ENCODE data around the gene RRP15.
"Not testable (repeated sequence)": the region's sequence is repeated elsewhere in the genome, so short reads cannot be mapped to it uniquely, and the experiment has no call there.

Gene RRP15

GRCh38 chr1:218297461-218297860, 12.4 kb downstream of the RRP15 start:
- DNase-seq (ENCODE audit: low spot score), result no peak

DNA sequence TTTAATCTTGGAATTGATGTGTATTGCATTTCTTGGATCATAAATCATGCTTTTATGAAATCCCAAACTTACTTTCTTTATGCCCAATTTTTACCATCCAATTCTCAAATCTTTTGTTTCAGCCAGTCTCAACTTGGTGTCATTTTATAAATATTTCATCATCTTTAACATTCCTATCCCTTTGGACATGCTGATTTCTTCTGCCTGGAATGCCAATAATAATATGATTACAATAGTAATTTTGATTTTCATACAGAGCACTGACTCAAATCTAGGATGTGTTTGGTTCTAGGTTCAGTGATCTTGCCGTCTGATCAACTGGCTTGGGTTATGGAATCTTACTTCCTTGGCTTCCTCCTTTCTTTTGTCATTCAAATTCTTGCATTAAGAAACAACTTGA, 12.8 kb downstream of the RRP15 start:
- DNase-seq (ENCODE audit: low spot score), result no peak

DNA sequence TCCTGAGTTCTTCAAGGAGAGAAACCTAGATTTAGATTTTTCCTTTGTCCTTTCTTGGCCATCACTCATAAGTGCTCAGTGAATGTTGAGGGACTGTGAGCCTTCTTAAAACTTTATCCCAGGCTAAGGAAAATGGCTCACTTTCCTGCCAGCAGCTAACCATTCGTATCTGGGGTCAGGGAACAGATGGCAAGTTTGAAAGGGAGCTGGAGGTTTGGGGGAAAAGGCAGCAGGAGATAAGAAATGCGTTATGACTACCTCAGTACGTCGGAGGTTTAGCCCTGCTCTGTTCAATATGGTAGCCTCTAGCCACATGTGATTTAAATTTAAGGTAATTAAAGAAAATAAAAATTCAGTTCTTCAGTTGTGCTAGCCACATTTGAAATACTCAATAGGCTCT, 13.3 kb downstream of the RRP15 start:
- DNase-seq (ENCODE audit: low spot score), result no peak

DNA sequence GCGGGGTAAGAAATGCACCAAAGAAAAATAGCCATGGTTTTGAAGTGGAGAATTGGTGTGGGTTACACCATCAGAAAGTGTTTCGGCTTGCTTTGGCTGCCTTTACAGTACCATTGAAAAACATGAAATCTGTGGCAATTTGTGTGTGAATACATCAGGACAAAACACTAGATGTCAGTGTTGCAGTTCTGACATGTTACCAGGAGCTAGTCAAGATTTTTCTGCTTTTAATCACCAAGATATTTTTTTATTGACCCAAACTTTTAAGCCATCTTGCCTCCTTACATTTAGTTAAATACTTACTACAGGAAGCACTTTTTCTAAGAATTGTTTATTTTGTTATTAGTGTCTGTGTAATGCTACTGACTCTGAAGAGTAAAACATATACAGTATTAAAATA, 14.3 kb downstream of the RRP15 start:
- peak; percentile 24 for DNase-seq (ENCODE audit: low spot score)

- DNase-seq (ENCODE audit: low spot score), result no peak
These were observed 16.1 kb downstream of the RRP15 start for GRCh38 chr1:218301217-218301616.

GRCh38 chr1:218302155-218302554, 17.1 kb downstream of the RRP15 start:
- no peak for DNase-seq (ENCODE audit: low spot score)

GRCh38 chr1:218303176-218303879, 18.2 kb downstream of the RRP15 start:
- no peak for DNase-seq (ENCODE audit: low spot score)

GRCh38 chr1:218304281-218305039, 19.4 kb downstream of the RRP15 start:
- no peak for DNase-seq (ENCODE audit: low spot score)

DNA sequence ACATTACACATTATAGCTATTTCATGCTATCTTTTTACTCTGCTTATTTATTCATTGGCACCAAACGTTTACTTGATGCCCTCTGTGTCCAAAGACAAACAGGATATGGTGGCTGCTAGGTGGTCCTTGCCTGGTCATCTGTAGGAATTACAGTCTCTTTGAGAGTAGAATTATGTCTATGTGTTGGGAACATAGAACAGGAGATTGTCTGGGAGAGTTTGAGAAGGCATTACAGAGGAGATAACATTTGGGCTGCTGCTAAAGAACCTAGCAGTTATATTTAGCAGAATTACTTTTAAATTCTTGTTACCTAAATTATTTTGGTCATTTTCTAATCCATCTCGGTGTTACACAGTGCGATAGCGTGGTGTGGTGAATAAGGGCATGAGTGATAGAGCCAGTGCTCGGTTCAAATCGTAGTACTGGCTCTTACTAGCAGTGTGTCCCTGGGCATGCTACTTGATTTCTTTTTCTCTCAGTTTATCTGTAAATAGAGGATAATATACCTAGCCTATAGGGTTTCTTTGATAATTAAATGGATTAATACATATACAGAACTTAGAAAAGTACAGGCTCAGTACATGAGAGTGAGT, 20.5 kb downstream of the RRP15 start:
- DNase-seq (ENCODE audit: low spot score), result no peak

- no peak for DNase-seq (ENCODE audit: low spot score)
These were observed 27.4 kb downstream of the RRP15 start for GRCh38 chr1:218312509-218312908.

DNA sequence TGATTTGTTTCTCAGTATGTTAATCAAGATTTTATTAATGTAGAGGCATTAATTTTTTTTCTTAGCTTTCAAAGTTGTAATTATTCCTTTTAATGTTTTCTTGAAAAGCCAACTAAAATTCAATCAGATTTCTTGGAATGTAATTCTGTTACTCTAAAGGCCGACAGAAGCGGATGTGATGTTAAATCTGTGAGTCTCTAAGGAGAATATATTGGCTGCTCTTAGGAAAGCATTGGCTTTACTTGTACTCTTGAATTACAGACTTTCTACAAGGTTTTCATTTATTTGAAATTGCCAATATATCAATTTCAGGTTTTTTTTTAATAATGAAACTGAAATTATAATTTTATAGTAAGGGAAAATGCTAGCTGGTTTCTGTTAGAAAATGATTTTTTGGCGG, 29.2 kb downstream of the RRP15 start:
- no peak for DNase-seq (ENCODE audit: low spot score)

GRCh38 chr1:218315638-218316037, 30.5 kb downstream of the RRP15 start:
- DNase-seq (ENCODE audit: low spot score), result no peak

- no peak for DNase-seq (ENCODE audit: low spot score)
These were observed 32.0 kb downstream of the RRP15 start for GRCh38 chr1:218317061-218317460.

- not testable (repeated sequence) for DNase-seq (ENCODE audit: low spot score)
These were observed 35.1 kb downstream of the RRP15 start for GRCh38 chr1:218320182-218320581.

DNA sequence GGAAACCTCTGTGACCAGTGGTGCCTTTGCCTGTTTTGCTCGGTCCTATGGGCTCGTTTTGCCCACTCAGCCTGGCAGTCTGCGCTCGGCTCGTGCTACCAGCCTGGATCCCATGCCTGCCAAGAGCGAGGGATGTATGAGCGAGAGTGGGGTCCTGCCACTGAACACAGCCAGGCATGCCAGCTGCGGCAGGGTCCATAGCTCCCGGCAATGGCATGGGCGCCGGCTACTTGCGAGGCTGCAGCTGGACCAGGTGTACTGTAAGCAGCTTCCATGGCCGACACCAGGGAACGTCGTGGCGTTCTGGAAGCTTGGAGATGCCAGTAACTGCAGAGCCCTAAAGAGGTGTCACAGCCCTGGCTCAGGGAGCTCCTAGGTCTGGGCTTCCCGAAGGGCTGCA, 37.7 kb downstream of the RRP15 start:
- DNase-seq (ENCODE audit: low spot score), result no peak

- no peak for DNase-seq (ENCODE audit: low spot score)
These were observed 38.6 kb downstream of the RRP15 start for GRCh38 chr1:218323568-218324225.

- no peak for DNase-seq (ENCODE audit: low spot score)
These were observed 39.1 kb downstream of the RRP15 start for GRCh38 chr1:218324226-218324580.

GRCh38 chr1:218328769-218329168, 43.7 kb downstream of the RRP15 start:
- DNase-seq (ENCODE audit: low spot score), result no peak

DNA sequence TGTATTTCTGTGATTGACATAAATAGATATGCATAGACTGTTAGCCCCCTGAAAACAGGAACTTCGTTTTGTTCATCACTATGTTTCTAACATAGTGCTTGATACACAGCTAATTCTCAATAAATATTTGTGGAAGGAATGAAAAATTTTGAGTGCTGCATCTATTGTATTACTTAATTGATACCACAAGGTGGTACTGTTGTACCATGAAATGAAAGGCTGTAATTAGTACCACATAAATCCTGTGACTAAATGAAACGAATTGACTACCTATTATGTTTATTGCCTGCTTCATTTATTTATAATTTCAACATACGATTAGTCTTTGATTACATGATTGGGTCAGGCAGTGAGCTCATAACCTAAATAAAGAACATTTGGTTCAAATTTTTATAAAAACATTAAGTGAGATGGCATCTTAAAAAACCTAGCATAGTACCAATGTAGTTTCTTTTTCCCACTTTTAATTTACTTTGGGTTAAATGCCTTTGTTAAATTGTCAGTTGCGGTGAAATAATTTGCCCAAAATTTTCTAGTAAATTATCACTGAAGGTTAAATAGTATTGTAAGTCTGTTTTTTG, 45.0 kb downstream of the RRP15 start:
- no peak for DNase-seq (ENCODE audit: low spot score)

GRCh38 chr1:218332416-218332815, 47.3 kb downstream of the RRP15 start:
- DNase-seq (ENCODE audit: low spot score), result no peak

- DNase-seq (ENCODE audit: low spot score), result no peak
These were observed 51.2 kb downstream of the RRP15 start for GRCh38 chr1:218336328-218336727.

DNA sequence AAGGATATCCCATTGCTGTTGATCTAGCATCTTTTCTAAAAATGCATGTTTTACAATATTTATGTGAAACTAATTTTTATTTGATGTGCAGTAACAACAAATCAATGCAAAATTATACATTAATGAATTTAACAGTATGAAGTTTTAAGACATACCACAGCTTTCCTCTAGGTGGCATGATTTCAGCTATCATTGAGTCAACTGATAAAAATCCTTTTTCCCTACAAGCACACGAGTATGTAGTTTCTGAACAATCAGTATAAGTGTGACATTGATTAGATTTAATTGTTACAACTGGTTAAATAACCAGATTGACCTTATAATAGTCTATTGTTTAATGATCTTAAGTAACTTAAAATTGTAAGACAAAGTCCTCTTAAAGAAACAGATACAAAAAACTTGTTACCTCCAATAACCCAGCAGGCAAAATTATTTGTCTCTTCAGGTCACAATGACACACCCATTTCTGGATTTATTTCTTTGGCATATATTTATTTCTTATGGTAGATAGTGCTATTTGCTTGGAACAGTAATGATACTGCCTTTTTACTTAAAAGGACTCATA, 54.3 kb downstream of the RRP15 start:
- no peak for DNase-seq (ENCODE audit: low spot score)
